IPS-11a (cell line): ENCODE data around the gene CNTNAP4.

Experiments
- H3K4me3 ChIP-seq: one replicate; pipeline ENCODE4 v1.5.1; 2013; ENCODE audit warnings: low read depth, low read length, control low read depth

Gene CNTNAP4

DNA sequence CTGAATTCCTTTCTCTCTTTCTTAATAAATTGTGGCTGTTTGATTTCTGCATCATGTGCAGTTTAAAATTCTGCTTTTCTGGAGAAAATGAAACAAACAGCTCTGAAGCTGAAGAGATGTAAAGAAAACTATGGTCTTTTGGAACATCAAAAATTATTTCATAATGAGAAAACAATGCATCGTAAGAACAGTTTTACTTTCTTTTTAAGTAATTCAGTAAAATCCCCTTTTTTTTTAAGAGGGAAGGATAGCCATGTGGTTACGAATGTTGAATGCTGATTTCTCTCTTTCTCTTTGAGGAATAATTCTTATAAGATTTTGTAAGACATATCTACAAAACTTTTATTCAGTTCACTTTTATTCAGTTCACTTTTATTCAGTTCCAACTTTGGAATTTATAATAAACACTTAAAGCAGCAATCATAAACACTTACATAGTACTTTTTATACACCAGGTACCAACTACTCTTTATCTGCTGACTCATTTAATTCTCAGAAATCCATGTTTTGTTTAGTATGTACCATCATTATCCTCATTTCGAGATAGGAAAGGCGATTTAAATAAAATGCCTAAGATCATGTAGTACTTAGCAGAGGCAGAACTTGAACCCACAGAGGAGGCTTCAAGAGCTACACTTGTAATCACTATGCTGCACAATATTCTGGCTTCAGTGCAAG is 26.6 kb downstream of the CNTNAP4 start:
- no peak overlapping the region for H3K4me3 ChIP-seq

DNA sequence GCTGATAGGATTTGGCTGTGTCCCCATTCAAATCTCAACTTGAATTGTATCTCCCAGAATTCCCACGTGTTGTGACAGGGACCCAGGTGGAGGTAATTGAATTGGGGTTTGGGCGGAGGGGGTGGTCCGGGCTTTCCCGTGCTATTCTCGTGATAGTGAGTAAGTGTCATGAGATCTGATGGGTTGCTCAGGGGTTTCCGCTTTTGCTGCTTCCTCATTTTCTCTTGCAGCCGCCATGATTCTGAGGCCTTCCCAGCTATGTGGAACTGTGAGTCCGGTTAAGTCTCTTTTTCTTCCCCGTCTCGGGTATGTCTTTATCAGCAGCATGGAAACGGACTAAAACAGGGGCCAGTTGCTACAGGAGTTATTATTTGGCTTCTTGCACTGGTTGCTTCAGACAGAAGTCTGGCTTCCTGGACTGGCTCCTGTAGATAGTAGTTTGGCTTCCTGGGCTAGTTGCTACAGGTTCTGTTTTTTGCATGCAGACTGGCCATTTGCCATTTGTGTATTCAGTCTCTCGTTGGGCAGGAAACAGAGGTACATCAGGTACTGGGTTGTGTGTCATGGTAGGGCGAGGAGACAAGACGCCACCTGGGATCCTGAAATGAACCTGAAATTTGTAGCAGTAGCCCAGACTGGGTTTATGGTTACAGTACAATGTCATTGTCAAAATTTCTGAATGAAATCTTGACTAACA is 32.6 kb downstream of the CNTNAP4 start:
- no peak overlapping the region for H3K4me3 ChIP-seq

DNA sequence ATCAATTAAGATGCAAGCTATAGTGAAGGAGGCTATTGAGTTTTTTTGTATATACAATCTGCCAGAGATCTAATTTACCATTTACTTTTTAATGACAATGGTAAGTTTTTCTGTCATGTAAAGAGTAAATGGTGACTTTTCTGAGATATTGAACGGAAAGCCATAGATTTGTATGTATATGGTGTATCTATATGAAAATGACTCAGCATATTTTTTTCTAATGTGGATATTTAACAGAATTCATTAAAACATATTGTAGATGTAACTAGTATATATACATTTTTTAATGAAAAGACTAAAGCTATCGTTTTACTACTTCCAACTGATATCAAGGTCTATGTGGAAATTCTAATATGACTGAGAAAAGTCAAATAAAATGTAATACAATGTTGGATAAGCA is 34.1 kb downstream of the CNTNAP4 start:
- no peak overlapping the region for H3K4me3 ChIP-seq

DNA sequence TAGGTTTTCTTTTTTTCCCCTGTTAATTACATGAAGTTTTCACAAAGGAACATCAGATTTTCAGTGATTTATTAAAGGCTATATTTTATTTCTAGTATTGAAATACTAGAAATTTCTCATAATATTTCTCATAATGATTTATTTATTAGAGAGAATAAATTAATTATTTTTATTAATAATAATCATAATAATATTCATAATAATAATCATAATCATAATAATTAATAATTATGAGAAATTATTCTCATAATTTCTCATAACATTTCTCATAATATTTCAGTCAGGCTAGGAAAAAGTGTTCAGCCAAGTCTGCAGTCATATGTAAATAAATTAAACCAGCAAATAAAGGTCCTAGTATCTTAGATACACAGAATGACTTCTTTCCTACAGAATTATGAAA is 41.4 kb downstream of the CNTNAP4 start:
- no peak overlapping the region for H3K4me3 ChIP-seq

DNA sequence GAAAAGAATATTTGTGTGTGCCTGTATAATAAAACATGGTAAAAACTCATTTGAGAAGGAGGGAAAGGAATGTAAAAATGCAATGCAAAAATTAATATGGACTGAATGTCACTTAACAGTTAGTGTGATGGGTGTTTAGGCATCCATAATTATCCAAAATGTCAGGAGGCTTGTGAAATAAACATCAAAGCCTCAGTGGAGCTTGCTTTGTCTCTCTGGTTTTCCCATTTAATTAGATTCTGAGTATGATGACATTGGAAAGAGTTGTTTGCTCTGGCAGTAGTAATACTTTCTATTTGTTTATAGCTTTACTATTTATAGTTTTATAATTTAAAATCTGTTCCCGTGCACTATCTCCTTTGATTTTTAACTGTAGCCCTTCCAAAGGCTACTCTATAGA is 51.9 kb downstream of the CNTNAP4 start:
- H3K4me3 ChIP-seq, result no peak overlapping the region

DNA sequence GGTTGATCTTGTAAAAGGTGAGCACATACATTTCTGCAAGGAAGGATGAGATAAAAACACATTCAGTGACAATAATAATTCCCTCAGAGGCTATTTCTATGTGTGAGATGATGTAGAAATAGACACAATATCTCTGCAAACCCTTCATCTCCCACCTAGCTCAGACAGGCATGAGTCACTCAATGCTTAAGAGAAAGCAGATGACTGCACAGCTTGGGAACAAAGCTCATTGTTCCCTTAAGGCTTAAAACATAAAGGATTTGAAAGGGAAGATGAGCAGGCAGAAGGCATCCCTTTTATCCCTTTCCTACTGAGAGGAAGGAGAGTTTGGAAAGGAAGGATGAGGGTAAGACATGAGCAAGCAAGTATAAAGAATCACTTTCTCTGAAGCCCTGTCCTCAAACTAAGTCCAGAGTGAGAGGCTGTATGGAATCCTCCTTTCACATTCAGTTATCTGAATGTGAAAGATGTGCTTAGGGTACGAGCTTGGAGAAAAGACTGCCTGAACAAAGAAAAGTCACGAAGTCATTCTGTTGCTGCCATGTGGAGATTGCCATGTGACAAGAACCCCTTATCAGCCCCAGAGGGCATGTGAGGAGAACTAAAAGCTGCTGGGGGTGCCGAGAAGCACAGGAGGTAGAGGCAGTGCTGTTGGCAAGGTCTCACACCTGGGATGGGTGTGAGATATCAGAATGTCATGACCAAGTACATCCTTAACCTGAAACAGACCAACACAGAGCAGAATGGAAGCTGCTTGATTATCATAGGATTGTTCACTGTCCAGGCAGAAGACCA is 58.2 kb downstream of the CNTNAP4 start:
- H3K4me3 ChIP-seq, result no peak overlapping the region

DNA sequence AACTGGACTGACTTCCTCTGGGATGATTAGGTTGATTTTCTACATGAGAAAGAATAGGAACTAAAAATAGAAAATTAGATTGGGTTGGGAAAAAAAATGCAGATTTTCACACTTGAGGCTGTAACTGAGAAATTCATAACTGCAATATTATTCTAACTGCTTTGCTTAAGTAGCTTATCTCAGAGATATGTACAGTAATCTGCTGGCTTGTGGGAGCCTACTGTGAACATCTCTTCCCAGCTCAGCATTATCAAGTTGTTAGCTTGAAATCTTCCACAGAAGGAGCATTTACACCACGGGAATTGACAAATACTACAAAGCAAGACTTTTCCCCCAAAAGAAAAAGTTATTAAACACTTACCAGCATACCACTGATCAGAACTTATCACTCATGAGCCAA is 58.9 kb downstream of the CNTNAP4 start:
- H3K4me3 ChIP-seq, result no peak overlapping the region

DNA sequence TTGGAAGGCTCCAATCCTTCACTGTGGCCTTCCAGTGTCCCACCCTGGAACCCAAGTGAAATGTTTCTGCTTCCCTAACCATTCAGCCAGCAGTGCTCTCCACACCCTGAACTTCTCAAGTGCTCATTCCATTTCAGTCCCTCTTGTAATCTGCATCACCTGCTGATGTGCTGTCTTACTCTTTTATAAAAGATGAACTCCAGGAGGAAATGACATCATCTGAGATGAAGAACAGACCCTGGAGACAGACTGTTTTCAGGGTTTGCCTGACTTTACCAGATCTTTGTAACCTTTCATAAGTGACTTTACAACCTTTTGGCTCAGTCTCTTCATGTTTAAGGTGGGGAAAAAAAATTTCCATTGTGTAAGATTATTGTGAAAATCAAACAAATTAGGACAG is 61.3 kb downstream of the CNTNAP4 start:
- no peak overlapping the region for H3K4me3 ChIP-seq

DNA sequence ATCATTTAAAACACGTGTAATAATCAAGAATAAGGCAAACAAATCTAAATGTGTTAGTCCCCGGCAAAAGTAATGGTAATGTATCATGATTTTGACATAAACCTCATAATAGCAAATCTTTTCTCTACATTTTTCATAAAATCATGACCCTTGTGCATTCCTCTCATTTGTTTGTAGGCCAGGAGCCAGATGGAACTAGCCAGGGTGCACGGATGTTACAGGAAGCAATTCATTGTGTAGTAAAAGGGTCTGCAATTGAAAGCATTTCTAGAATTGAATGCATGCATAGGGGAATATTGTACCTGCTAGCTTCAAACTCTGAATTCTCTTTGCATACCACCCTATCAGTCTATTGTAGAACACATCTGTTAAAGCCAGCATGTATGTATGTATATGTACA is 66.6 kb downstream of the CNTNAP4 start:
- H3K4me3 ChIP-seq, result no peak overlapping the region

DNA sequence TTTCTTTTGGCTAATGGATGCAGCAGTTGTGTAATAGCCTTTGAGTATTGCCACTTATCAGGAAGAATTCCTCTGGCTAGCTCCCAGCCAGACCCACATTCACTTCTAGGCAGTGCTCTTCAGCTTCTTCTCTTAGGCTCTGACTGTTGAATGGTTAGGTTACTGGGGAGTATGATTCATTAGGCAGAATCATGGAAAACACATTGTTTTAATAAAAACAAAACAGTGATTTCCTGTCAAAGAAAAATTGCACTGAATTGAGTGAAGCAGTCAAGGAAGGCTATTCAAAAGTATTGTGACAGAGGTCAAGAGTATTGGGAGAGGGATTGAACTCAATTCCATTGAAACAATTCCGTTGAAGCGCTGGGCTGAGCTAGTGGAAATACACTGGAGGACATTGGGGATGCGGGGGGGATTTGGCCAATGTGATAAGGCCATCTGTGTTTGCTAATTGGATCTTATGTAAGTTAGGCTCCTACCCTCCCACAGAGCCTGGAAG is 68.0 kb downstream of the CNTNAP4 start:
- H3K4me3 ChIP-seq, result no peak overlapping the region

DNA sequence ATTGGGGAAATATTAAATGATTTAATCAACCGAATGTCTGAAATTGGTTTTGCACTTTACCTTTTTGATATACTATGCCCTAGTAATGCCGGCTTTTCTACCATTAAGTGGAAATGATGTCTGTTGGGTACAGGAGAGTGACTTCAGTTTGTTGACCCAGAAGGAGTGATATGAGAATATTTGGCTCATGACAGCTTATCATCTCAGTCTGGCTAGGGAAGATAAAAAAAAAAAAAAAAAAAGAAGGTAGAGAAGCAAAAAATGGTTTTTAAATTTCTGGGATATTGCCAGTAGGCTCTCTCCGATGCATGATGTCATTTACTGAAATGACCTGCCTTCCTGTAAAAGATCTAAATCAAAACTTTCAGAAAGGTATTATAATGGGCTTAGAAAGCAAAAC is 69.0 kb downstream of the CNTNAP4 start:
- no peak overlapping the region for H3K4me3 ChIP-seq

DNA sequence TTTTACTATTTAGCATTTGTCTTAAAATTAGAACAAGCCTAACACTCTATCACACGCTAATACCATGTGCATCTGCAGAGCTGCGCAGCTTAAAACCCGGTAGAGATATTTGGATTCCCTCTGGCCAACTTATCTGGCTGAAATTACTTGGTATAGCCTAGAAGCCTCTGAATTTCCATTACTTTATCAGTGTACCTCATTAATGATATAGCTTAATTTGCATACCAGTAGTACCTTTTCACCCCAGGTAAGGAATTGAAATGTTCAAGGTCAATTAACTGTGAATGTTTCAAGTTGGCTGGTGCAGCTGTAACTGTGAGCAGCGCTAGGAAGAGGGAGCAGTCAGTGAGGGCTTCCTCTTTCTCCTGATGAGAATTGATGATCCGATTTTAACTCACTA is 74.2 kb downstream of the CNTNAP4 start:
- H3K4me3 ChIP-seq, result no peak overlapping the region

DNA sequence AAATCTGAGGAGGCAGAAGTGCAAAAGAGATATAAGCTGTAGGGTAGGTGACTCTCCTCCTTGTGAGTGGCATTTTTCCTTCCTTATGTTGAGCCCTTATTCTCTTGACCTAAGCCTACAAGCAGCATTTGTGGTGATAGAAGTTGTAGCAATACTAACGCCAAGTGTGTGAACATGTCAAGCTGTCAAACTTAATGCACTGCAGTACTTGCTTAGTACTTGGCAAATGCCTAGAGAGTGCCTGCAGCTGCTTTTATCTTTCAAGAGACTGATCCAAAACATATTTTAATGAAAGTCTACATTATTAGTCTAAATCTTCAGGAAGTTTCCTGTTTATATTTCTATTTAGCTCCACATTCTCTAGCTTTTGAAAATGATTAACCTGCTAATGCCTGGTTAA is 83.2 kb downstream of the CNTNAP4 start:
- H3K4me3 ChIP-seq, result no peak overlapping the region

DNA sequence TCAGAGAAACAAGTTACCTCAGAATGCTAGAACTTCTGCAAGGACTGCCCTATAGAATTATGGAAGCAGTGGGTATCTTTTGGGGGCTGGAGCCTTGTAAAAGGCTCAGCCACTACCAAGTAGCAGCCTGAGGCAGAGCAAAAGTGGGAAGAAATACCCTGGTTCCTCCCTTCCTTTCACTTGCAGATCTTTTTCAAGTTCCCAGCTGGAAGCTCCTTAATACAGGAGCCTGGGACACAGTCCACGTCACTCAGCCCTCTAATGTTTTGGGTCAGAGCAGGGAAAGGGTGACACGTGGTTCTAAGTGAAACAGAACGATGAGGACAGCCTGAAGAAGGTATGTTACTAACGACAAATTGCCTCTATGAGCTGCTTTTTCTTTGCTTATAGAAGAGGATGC is 93.1 kb downstream of the CNTNAP4 start:
- no peak overlapping the region for H3K4me3 ChIP-seq

DNA sequence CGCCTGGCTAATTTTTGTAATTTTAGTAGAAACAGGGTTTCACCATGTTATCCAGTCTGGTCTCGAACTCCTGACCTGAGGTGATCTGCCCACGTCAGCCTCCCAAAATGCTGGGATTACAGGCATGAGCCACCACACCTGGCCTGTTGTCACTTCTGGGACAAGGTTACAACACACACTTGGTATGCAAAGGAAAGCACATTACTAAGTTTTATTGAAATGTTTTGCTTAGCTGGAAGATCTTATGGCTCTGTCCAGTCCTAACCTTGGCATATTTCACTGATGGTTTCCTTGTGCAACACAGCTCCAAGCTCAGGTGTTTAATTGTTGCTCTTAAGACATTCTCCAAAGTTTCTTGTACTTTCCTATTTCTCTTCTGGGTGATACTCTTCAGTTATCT is 94.2 kb downstream of the CNTNAP4 start:
- H3K4me3 ChIP-seq, result no peak overlapping the region

DNA sequence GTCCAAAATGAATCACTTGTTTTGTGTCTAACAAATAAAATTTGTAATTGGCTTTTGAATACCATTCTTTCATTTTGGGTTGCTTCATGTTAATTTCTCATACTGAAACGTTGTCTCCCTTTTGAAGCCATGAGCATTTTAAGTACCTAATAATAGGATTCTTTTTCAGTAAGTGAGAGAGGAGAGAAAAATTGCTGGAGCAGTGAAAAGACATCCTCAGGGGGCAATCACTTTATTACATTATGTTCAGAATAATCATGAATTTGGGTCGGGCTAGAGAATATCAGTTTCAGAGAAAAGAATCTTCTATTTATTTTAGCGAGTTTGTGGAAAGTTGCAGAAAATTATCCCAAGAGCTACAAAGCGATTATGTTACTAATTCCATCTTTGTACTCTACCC is 96.8 kb downstream of the CNTNAP4 start:
- H3K4me3 ChIP-seq, result no peak overlapping the region

DNA sequence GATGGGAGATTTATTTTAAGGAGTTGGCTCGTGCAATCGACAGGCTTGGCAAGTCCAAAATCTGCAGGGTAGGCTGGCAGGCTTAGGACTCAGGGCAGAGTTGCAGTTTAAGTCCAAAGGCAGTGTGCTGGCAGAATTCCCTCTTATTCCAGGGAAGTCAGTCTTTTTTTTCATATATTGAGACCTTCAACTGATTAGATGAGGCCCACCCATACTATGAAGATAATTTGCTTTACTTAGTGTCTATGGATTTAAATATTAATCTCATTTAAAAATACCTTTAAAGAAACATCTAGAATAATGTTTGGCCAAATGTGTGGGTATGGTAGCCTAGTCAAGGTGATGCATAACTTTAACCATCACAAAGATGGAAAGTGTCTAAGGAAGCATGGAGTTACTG is 99.8 kb downstream of the CNTNAP4 start:
- no peak overlapping the region for H3K4me3 ChIP-seq

DNA sequence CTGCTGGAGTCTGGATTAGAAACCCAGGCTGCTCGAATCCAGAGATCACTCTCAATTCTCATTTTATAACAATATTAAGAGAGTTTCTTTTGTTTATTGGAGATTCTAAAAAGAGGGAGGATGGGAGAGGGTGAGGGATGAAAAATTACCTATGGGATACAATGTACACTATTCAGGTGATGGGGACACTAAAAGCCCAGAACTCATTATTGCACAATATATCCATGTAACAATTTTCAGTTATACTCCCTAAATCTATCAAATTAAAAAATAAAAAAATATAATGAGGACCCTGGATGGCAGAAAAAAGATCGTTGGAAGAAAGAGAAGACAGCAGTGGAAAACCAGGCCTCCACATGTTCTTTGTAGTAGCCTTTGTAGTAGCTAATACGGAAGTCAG is 100.8 kb downstream of the CNTNAP4 start:
- H3K4me3 ChIP-seq, result no peak overlapping the region

DNA sequence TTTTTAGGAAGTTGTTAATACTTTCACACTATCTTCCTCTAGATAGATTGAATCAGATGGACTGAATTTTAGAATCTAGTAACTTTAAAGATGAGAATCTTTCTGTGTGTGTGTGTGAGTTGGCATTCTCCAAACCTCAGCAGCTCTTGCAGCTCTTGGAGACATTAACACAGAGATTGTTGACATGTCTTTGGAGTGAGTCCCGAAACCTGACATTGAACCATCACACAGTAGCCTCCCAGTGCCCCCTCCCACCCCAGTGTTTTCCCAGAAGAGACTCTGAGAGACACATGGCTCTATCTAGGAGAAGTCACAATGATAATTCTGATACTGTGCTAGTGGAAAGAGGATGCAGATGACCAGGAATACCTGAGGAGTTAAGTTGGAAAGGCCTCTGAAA is 103.9 kb downstream of the CNTNAP4 start:
- H3K4me3 ChIP-seq, result no peak overlapping the region

DNA sequence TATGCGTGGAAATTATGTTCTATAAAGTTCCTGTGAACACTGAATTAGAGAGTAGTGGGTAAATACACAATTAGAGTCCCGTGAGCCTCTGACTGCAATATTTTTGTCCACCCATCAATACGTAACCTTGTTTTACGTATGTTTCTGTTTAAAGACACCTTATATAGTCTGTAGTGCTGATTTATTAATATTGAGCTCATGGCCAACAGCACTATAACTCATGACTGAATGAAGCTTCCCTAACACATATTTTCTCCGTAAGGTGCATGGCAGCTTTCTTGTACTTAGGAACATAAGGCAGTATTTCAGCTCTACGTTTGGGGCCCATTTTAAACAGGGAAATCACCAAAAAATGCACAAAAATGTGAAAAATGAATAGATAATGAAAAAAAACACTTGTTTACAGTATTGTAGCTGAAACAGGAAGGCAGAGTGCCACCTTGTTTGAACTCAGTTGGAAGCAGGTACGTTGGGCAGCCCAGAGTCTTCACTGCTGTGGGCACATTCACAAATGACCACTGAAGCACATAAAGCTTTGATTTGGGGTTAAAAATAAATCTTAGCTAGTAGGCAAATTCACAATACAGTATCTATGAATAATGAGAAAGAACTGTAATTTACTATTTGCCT is 108.5 kb downstream of the CNTNAP4 start:
- no peak overlapping the region for H3K4me3 ChIP-seq

DNA sequence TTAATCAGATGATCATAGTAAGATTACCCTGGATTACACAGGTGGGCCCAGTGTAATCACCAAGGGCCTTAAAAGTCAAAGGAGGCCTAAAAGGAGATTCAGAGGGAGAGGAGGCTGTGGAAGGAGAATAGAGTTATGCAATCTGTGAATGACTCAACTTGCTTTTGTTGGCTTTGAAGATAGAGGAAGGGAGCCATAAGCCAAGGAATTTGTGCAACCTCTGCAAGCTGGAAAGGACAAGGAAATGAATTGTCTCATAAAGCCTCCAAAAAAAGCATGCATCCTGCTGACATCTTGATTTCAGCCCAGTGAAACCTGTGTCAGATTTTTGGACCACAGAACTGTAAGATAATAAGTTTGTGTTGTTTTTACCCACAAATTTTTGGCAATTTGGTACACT is 109.6 kb downstream of the CNTNAP4 start:
- no peak overlapping the region for H3K4me3 ChIP-seq
